Neural progenitor cell (in vitro differentiated cells): ENCODE data around the gene PPP1R14B.

ENCODE experiments used
- CTCF ChIP-seq: fragments of 200-600 bp; sonication (generic); IDR thresholded peaks from 2 replicates; pipeline ENCODE4 v1.5.1; 2017; ENCODE audit warnings: antibody characterized with exemption, mild to moderate bottlenecking
- EZH2 ChIP-seq: fragments of 200-600 bp; sonication (generic); IDR thresholded peaks from 2 replicates; pipeline ENCODE4 v1.6.1; 2017; ENCODE audit warnings: antibody characterized with exemption, mild to moderate bottlenecking, moderate library complexity
- EZH2phosphoT487 ChIP-seq: fragments of 200-600 bp; sonication (generic); IDR thresholded peaks from 2 replicates; pipeline ENCODE4 v1.6.1; 2017; ENCODE audit warnings: antibody characterized with exemption

GRCh38 chr11:64275841-64276240, 29.1 kb upstream of the PPP1R14B start:
- TF ChIP-seq CTCF (no peak), EZH2 (no peak), EZH2phosphoT487 (no peak)
